Hematopoietic multipotent progenitor cell treated with erythropoietin and hydrocortisone succinate and interleukin-3 and kit ligand, for 15 days (in vitro differentiated cells): ENCODE data around the gene PEAK1.

Experiments
- DNase-seq: peaks from one replicate; pipeline ENCODE4 v3.0.0-alpha.2; 2015; ENCODE audit warnings: low spot score

PEAK1 gene

GRCh38 chr15:77358545-77359240 lies 61.2 kb downstream of the PEAK1 start:
- no peak for DNase-seq

- DNase-seq: no peak
Observed at GRCh38 chr15:77356305-77356704, 63.6 kb downstream of the PEAK1 start.

- no peak for DNase-seq
Observed at GRCh38 chr15:77355321-77355720, 64.6 kb downstream of the PEAK1 start.

GRCh38 chr15:77354063-77354462 lies 65.8 kb downstream of the PEAK1 start:
- no peak for DNase-seq

- no peak for DNase-seq
Observed at GRCh38 chr15:77352887-77353286, 67.0 kb downstream of the PEAK1 start.

- DNase-seq: no peak
Observed at GRCh38 chr15:77350792-77351191, 69.1 kb downstream of the PEAK1 start.

GRCh38 chr15:77349666-77350065 lies 70.2 kb downstream of the PEAK1 start:
- DNase-seq: no peak

GRCh38 chr15:77348511-77348910 lies 71.4 kb downstream of the PEAK1 start:
- DNase-seq: no peak

GRCh38 chr15:77347197-77347596 lies 72.7 kb downstream of the PEAK1 start:
- no peak for DNase-seq

- DNase-seq: no peak
Observed at GRCh38 chr15:77346245-77347036, 73.5 kb downstream of the PEAK1 start.

- DNase-seq: no peak
Observed at GRCh38 chr15:77342807-77343206, 77.1 kb downstream of the PEAK1 start.

- no peak for DNase-seq
Observed at GRCh38 chr15:77340245-77340644, 79.7 kb downstream of the PEAK1 start.

GRCh38 chr15:77336006-77336405 lies 83.9 kb downstream of the PEAK1 start:
- no peak for DNase-seq

GRCh38 chr15:77335298-77335697 lies 84.6 kb downstream of the PEAK1 start:
- no peak for DNase-seq

- DNase-seq: no peak
Observed at GRCh38 chr15:77333166-77333565, 86.7 kb downstream of the PEAK1 start.

- DNase-seq: no peak
Observed at GRCh38 chr15:77329202-77329601, 90.7 kb downstream of the PEAK1 start.

GRCh38 chr15:77327844-77328529 lies 91.9 kb downstream of the PEAK1 start:
- no peak for DNase-seq

- DNase-seq: no peak
Observed at GRCh38 chr15:77327168-77327567, 92.7 kb downstream of the PEAK1 start.

- DNase-seq: no peak
Observed at GRCh38 chr15:77326366-77326765, 93.5 kb downstream of the PEAK1 start.

- no peak for DNase-seq
Observed at GRCh38 chr15:77312523-77312922, 107.4 kb downstream of the PEAK1 start.

- no peak for DNase-seq
Observed at GRCh38 chr15:77311618-77312398, 108.1 kb downstream of the PEAK1 start.

- DNase-seq: no peak
Observed at GRCh38 chr15:77311020-77311419, 108.9 kb downstream of the PEAK1 start.
